ENCODE data around the gene PROK1. TPM values are rescaled to one million over a fixed set of nuclear protein-coding genes. Genes with fewer than 3 reads are reported as not detected.

Gene PROK1
- total RNA-seq, 2 experiments from 2014 or later = not detected

DNA sequence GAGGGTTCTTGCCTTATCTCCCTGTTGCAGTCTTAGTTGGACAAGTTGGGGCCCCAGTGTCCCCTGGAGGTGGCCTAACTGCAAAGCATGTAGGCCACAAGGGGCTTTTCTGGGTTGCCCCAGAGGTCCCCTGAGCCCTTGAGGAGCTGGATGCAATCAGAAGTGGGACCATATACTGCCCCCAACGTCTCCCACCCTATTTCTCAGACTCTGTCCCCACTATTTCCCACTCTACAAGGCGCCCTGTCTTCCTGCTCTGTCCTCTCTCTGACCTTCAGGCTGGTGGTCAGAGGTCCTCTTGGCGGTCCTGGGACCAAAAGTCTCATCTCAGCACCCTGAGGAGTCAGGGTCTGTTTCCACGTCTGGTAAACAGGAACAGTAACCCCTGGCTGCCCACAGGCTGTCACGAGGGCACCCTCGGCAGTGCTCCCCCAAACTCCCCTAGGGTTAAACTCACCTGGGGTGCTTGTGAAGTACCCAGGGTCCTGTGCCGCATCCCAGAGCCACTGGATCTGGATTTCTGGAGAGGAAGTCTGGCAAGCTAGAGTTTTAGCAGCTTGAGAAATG lies 14.9 kb downstream of the PROK1 start:
- intact Hi-C loops (cut with micrococcal nuclease) = no loop called here
- CTCF ChIA-PET = interaction anchor here (0.9 to 9.8 kb wide), 9 partner anchors 26 to 269 kb away, joined by 3 to 100 read pairs (median 5); no protein-coding TSS in a partner anchor

DNA sequence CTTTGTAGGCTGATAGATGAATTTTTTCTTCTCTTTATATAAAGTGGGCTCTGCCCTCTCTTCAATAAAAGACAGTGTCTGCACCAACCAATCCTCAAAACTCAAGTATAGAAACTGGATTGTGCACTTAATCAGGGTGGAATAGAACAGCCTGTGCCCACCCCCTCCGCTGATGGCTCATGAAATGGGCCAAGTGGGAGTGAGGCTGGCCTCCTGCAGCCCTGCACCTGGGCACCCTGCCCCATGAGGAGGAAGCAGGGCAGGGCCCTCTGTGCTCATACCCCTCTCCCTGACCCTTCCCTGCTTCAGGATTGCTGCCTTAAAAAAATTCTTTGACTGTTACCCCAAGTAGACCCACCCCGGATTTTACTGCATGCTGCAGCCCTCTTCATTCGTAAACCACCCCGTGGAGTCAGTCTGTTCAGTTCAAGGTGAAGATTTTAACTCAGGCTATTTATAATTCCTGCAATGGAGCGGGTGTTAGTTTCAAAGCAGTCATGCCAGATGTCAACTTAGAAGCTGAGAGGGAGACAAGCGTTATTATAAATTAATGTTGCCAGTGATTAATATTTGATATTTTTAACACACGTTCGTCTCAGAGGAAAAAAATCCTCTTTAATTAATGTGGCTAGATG lies 15.8 kb downstream of the PROK1 start:
- no peak overlapping the region for H3K27ac Mint-ChIP-seq
- no peak overlapping the region for H3K4me3 Mint-ChIP-seq
- no peaks in the 10 kb centered on the region for H3K36me3 Mint-ChIP-seq (ENCODE audit: low read depth)
- ChIA-PET CTCF (interaction anchor here (1.2 to 9.8 kb wide), 5 partner anchors 29 to 269 kb away, joined by 3 to 100 read pairs (median 4); no protein-coding TSS in a partner anchor), POLR2A (no interaction called here)
- TF ChIP-seq, protein P1, sequence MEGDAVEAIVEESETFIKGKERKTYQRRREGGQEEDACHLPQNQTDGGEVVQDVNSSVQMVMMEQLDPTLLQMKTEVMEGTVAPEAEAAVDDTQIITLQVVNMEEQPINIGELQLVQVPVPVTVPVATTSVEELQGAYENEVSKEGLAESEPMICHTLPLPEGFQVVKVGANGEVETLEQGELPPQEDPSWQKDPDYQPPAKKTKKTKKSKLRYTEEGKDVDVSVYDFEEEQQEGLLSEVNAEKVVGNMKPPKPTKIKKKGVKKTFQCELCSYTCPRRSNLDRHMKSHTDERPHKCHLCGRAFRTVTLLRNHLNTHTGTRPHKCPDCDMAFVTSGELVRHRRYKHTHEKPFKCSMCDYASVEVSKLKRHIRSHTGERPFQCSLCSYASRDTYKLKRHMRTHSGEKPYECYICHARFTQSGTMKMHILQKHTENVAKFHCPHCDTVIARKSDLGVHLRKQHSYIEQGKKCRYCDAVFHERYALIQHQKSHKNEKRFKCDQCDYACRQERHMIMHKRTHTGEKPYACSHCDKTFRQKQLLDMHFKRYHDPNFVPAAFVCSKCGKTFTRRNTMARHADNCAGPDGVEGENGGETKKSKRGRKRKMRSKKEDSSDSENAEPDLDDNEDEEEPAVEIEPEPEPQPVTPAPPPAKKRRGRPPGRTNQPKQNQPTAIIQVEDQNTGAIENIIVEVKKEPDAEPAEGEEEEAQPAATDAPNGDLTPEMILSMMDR (IDR thresholded peaks at IDR 0.05) = no peak
- ATAC-seq = no peak
- DNase-seq = no peak
- H3K27me3 Mint-ChIP-seq = peaks cover 3% of the 10 kb centered on the region
- H3K4me1 Mint-ChIP-seq (ENCODE audit: low read depth) = no peaks in the 10 kb centered on the region
- intact Hi-C loops (cut with micrococcal nuclease) = no loop called here
- H3K9me3 Mint-ChIP-seq = no peaks in the 10 kb centered on the region

More for the DNA sequence above, 14.9 kb downstream of the PROK1 start:
- DNase-seq (no peak), ATAC-seq (no peak)
- Mint-ChIP-seq H3K4me3 (no peak overlapping the region), H3K9me3 (no peaks in the 10 kb centered on the region), H3K4me1 (ENCODE audit: low read depth) (no peaks in the 10 kb centered on the region), H3K36me3 (ENCODE audit: low read depth) (no peaks in the 10 kb centered on the region), H3K27me3 (peaks cover 3% of the 10 kb centered on the region), H3K27ac (no peak overlapping the region)
- TF ChIP-seq, protein P1 (IDR thresholded peaks at IDR 0.05) = no peak
- POLR2A ChIA-PET = interaction anchor here (0.6 to 1.3 kb wide), 2 partner anchors 127 to 259 kb away, joined by 3 read pairs; partner anchors contain the start of gene RBM15

- H3K4me1 Mint-ChIP-seq (ENCODE audit: low read depth) = no peaks in the 10 kb centered on the region
- no peak overlapping the region for H3K4me3 Mint-ChIP-seq
- DNase-seq (no peak), ATAC-seq (no peak)
- TF ChIP-seq, protein P1 (IDR thresholded peaks at IDR 0.05) = no peak
- intact Hi-C loops (cut with micrococcal nuclease) = no loop called here
- peaks cover 3% of the 10 kb centered on the region for H3K27me3 Mint-ChIP-seq
- no peaks in the 10 kb centered on the region for H3K9me3 Mint-ChIP-seq
- CTCF ChIA-PET = no interaction called here
- no peak overlapping the region for H3K27ac Mint-ChIP-seq
- H3K36me3 Mint-ChIP-seq (ENCODE audit: low read depth) = no peaks in the 10 kb centered on the region
- POLR2A ChIA-PET = no interaction called here
Observed at GRCh38 chr1:110471131-110471530, 20.2 kb downstream of the PROK1 start.

DNA sequence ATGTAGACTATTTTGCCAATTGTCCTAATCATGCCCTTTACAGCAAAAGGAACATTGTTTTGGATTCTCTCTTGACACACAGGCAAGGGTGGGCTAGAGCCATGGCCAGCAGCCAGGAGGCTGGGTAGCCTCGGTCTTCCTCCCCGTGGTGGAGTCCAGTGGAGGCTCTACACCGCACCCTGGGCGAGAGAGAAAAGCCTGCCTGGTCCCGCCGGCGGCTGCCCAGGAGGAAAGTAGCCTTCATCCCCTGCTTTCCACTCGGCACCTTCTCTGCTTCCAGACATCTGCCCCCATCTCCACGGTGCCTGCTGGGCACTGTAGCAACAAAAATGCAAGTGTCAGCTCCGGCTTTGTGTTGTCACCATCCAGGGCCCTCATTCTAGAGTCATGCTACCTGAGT lies 21.6 kb downstream of the PROK1 start:
- no peak overlapping the region for H3K27ac Mint-ChIP-seq
- H3K4me3 Mint-ChIP-seq = no peak overlapping the region
- ATAC-seq (no peak), DNase-seq (no peak)
- intact Hi-C loops (cut with micrococcal nuclease) = no loop called here
- ChIA-PET POLR2A (no interaction called here), CTCF (interaction anchor here (2.9 to 3.3 kb wide), 2 partner anchors 12 to 23 kb away, joined by 9 to 16 read pairs; no protein-coding TSS in a partner anchor)
- TF ChIP-seq, protein P1 (IDR thresholded peaks at IDR 0.05) = no peak
- H3K9me3 Mint-ChIP-seq = no peaks in the 10 kb centered on the region
- H3K36me3 Mint-ChIP-seq (ENCODE audit: low read depth) = no peaks in the 10 kb centered on the region
- H3K4me1 Mint-ChIP-seq (ENCODE audit: low read depth) = no peaks in the 10 kb centered on the region
- peaks cover 4% of the 10 kb centered on the region for H3K27me3 Mint-ChIP-seq

DNA sequence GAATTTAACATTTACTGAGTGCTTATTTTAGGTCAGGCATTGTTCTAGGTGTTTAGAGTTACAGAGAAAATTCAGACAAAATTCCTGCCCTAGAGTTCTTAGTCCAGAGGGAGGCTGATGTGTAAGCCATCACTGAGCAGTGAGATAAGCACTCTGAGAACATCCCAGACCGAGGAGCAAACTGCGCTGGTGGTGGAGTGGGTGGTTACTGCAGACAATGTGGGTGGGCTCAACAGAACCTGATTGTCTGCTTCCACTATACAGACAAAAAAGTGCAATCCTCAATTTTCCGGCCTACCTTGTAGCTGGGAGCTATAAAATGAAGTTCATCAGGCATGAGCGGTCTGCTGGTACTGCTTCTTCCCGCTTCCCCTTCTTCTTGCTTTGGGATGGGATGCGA lies 23.5 kb downstream of the PROK1 start:
- intact Hi-C loops (cut with micrococcal nuclease) = no loop called here
- ChIA-PET POLR2A (no interaction called here), CTCF (interaction anchor here (2.9 to 3.3 kb wide), 2 partner anchors 14 to 21 kb away, joined by 9 to 16 read pairs; no protein-coding TSS in a partner anchor)
- TF ChIP-seq, protein P1 (IDR thresholded peaks at IDR 0.05) = no peak
- DNase-seq (no peak), ATAC-seq (no peak)
- Mint-ChIP-seq H3K4me1 (ENCODE audit: low read depth) (no peaks in the 10 kb centered on the region), H3K27me3 (peaks cover 3% of the 10 kb centered on the region), H3K36me3 (ENCODE audit: low read depth) (no peaks in the 10 kb centered on the region), H3K9me3 (no peaks in the 10 kb centered on the region), H3K4me3 (no peak overlapping the region), H3K27ac (no peak overlapping the region)

Measured in activated CD8-positive, alpha-beta T cell treated with anti-CD3 and anti-CD28 coated beads for 36 hours (primary cell).